A549 treated with AZD2906 at 1 μM for 4 hours (cell line): ENCODE data around the gene LZTFL1. TPM values are rescaled to one million over a fixed set of nuclear protein-coding genes. Genes with fewer than 3 reads are reported as not detected.

Experiments
- total RNA-seq: library from RNA; stranded (reverse); fragments of 200-300 nt; extraction: Qiagen RNA extraction; gene quantifications from 5 replicates; pipeline ENCODE4 v1.2.3, GENCODE V29; 2022

LZTFL1 gene
- 13.5 to 15.7 TPM (median 15.1 TPM) in 5 replicates for total RNA-seq

GRCh38 chr3:45841757-45842491 is at the start of gene LZTFL1:
Gene LZTFL1 (minus strand): TSS chr3:45842119. CDS start chr3:45841991, 128 bp downstream.

GRCh38 chr3:45885979-45886705 is 44.2 kb upstream of the LZTFL1 start, which contains the start of gene CCR9:
Gene CCR9 (plus strand): TSS chr3:45886543. CDS start chr3:45894934, 8,391 bp downstream.

GRCh38 chr3:45795882-45796765 is 45.8 kb downstream of the LZTFL1 start, which contains the start of gene SLC6A20:
Gene SLC6A20 (minus strand): TSS chr3:45796536. CDS start chr3:45796419, 117 bp downstream.

Other genes with a start within 250 kb of the LZTFL1 start
- 11.4 to 15.4 TPM (median 13.7 TPM) in 5 replicates for gene LIMD1, start 247.4 kb downstream of the LZTFL1 start, total RNA-seq
- gene SACM1L, start 152.7 kb downstream of the LZTFL1 start, total RNA-seq = 13.5 to 16.2 TPM (median 15.6 TPM) in 5 replicates
- gene SLC6A20, start 45.6 kb downstream of the LZTFL1 start, total RNA-seq = 0.03 to 0.08 TPM (median 0.06 TPM) in 4 of 5 replicates, not detected in the other
- gene CCR9, start 44.4 kb upstream of the LZTFL1 start, total RNA-seq = 0.03 TPM in 2 of 5 replicates, not detected in the others
- gene CXCR6, start 101.3 kb upstream of the LZTFL1 start, total RNA-seq = not detected in 5 replicates
- 4.1 to 5.9 TPM (median 4.8 TPM) in 5 replicates for gene FYCO1, start 153.7 kb upstream of the LZTFL1 start, total RNA-seq
- not detected in 5 replicates for gene XCR1, start 185.4 kb upstream of the LZTFL1 start, total RNA-seq